HG02759 (cell line): Measurements from ENCODE around the gene SLC4A2.

ENCODE experiments used
- ATAC-seq: cut with Tn5 transposase; IDR thresholded peaks from one replicate; pipeline ENCODE4 v1.9.1; 2021; ENCODE audit warnings: mild to moderate bottlenecking, moderate library complexity; ENCODE audit not compliant: unreplicated experiment

SLC4A2 gene

GRCh38 chr7:151089893-151090730, 30.7 kb downstream of the SLC4A2 start:
- ATAC-seq, result no peak

DNA sequence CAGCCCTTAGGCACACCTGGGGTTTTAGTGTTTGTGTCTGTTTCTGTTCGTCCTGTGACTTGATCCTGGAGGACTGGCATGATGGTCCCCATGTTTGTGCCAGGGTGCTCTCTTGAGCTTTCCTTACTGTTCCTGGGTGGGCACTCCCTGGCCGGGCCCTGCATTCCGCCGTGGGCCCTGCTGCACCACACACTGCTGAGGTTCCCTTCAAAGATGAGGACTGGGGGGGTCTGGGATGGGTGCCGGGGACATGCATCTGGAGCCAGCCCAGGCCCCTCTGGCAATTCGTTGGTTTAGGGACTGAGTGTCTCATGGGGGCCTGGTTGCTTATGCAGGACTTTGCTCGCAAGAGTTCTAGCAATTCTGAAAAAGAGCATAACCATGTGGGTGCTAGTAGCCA, 31.6 kb downstream of the SLC4A2 start:
- no peak for ATAC-seq

GRCh38 chr7:151091431-151091830, 32.0 kb downstream of the SLC4A2 start:
- ATAC-seq, result no peak

- ATAC-seq, result no peak
These were observed 32.6 kb downstream of the SLC4A2 start for GRCh38 chr7:151091988-151092387.

DNA sequence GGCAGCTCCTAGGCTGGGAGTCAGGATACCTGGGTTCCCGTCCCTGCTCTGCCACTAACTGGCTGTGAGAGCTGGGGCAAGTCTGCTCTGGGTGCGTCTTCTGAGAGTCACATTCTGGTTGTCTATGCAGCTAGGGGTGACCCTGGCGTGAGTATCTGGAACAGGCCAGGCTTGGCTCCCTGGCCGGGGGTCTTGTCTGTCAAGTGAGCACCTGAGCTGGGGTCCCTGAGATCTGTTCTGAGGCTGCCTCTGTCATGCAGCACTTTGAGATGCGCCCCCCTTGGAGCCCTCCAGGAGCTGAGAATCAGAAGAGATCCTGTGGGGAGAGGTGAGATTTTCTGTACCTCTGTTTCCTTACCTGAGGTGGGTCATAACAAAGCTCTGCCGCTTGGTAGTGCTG, 34.4 kb downstream of the SLC4A2 start:
- no peak for ATAC-seq

GRCh38 chr7:151094675-151095074, 35.3 kb downstream of the SLC4A2 start:
- no peak for ATAC-seq

- no peak for ATAC-seq
These were observed 35.9 kb downstream of the SLC4A2 start for GRCh38 chr7:151095123-151095797.

DNA sequence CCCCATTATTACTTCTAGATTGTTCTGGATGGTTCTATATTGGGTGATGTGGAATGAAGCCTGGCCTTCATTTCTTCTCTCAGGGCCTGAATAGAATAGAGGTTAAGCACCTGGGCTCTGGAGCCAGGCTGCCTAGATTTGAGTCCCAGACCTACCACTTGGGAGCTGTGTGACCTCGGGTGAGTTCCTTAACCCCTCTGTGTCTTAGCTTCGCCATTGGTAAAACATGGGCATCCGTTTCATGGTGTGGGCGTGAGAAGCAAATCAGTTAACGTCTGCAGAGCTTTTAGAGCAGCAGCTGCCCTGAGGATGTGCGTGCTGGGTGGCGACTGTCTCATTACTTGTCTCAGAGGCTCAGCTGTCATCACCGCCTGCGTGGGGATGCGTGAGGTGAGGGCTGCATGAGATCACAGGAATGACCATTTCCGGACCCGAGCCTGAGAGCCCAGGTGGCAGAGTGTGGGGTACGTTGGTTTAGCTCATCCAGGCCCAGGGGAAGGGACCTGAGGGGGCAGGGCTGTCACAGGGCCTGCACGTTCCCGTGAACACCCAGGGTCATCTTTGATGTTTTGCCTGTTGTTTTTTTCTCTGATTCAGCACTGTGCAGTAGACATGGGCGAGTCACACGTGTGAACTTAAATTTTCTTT, 36.6 kb downstream of the SLC4A2 start:
- ATAC-seq, result no peak

- no peak for ATAC-seq
These were observed 40.3 kb downstream of the SLC4A2 start for GRCh38 chr7:151099486-151100211.

DNA sequence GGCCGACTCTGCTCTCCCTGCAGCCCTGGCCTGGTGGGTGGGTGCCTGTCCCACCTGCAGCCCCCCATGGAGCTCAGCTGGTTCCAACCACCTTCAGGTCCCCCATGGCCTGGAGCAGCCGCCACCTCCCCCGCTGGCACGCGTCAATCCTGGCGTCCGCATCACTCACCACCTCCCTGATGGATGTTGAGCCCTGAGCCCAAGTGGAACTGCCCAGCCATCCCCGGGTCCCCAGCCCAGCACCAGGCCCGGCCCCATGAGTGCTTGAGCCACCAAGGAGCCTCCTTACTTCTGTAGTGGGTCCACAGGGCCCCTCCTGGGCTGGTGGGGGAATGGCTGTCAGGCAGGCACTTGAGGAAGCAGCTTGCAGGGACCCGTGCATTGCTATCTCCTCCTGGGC, 41.5 kb downstream of the SLC4A2 start:
- ATAC-seq, result no peak

GRCh38 chr7:151101621-151102396, 42.4 kb downstream of the SLC4A2 start:
- ATAC-seq, result no peak

GRCh38 chr7:151102991-151103390, 43.6 kb downstream of the SLC4A2 start:
- no peak for ATAC-seq

DNA sequence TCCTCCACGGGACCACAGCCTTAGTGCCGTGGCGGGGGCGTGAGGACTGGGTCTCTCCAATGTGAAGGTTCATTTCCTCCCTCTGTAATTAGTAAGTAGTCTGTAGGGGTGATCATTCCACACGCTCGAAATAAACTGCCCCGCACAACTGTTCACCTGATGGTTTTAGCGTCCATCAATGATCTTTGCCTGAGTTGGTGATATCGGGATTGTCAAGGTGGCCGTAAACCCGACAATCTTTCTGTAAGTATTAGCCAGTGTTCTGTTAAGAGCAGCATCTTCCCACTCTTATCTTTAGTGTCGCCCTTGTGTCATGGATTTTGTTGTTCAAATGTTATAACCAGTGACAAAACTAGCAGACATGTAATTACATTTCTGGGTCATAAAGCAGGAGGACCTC, 44.6 kb downstream of the SLC4A2 start:
- ATAC-seq, result no peak

DNA sequence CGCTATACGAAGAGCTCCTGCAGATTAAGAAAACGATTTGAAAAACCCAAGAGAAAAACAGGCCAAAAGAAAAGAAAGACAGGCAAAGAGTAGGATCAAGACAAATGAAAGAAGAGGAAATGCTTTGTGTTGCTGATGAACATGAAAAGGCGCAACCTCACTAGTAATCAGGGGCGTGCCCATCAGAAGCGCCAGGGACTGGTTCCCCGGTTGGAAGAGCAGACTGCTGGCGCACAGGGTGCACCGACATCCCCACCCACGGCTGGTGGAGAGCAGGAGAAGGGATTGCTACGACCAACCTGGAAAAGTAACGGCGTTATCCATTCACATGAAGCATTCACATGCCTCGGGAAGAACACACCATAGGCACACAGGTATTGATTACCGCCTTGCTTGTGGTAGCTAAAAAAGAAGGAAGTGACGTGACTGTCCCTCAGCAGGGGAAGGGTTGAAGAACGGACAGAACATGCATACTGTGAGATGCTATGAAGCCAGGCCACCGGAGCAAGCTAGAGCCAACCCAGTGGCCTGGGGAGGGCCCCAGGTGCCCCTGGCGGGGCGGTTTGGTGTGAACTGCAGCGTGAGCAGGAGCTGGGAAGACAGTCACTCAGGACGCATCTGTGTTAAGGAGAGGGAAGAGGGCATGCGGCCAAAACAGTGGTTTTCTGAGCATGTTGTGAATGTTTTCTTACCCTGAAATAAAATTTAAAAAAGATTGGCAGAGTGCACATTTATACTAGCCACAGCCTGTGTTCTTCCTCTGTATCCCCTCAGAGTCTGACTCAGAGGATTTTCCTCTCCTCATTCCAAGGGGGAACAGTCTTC, 45.2 kb downstream of the SLC4A2 start:
- no peak for ATAC-seq

DNA sequence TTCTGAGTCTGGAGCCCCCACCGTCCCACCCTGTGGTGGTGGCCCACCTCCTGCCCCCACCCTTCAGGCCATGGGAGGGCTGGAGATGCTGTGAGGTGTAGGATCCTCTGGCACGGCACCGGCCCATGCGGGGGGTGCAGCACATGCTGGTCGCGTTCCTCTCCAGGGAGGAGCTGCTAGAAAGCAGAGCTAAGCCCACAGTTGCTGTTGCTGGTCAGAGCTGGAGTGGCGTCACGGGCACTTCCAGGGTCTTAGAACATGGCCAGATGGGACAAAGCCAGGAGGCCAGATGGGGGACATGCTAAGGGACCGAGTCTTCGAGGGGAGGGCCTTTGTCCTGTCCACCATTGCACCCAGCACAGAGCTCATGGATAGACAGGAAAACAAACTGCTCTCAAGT, 48.5 kb downstream of the SLC4A2 start:
- ATAC-seq, result no peak

- no peak for ATAC-seq
These were observed 50.0 kb downstream of the SLC4A2 start for GRCh38 chr7:151109094-151110048.

- no peak for ATAC-seq
These were observed 51.0 kb downstream of the SLC4A2 start for GRCh38 chr7:151110236-151110940.
